Parathyroid adenoma (tissue), 2 donors: Measurements from ENCODE around the gene TRMT44.
"Not testable (repeated sequence)": the region's sequence is repeated elsewhere in the genome, so short reads cannot be mapped to it uniquely, and the experiment has no call there.

Experiments used
- H2AFZ ChIP-seq: fragments of 300-600 bp; sonication (generic); one replicate; pipeline ENCODE4 v1.7.0; 2017; ENCODE audit warnings: antibody characterized with exemption, mild to moderate bottlenecking
- H3K27ac ChIP-seq: fragments of 300-600 bp; sonication (generic); one replicate; pipeline ENCODE4 v1.7.0; 2017
- H3K27me3 ChIP-seq: fragments of 300-600 bp; sonication (generic); one replicate; pipeline ENCODE4 v1.7.0; 2017; ENCODE audit warnings: low read length; ENCODE audit not compliant: control insufficient read depth, insufficient read depth
- H3K36me3 ChIP-seq: fragments of 300-600 bp; sonication (generic); one replicate; pipeline ENCODE4 v1.7.0; 2017; ENCODE audit warnings: low read length; ENCODE audit not compliant: control insufficient read depth, insufficient read depth
- H3K4me1 ChIP-seq: fragments of 300-600 bp; sonication (generic); one replicate; pipeline ENCODE4 v1.7.0; 2017; ENCODE audit warnings: control low read depth
- H3K4me2 ChIP-seq: fragments of 300-600 bp; sonication (generic); one replicate; pipeline ENCODE4 v1.7.0; 2017; ENCODE audit warnings: low read length
- H3K4me3 ChIP-seq: fragments of 300-600 bp; sonication (generic); one replicate; pipeline ENCODE4 v1.7.0; 2017; ENCODE audit warnings: low read depth, low read length
- H3K79me2 ChIP-seq: fragments of 300-600 bp; sonication (generic); one replicate; pipeline ENCODE4 v1.7.0; 2017; ENCODE audit warnings: control low read depth
- H3K9ac ChIP-seq: fragments of 300-600 bp; sonication (generic); one replicate; pipeline ENCODE4 v1.7.0; 2017; ENCODE audit warnings: mild to moderate bottlenecking
- H3K9me3 ChIP-seq: fragments of 300-600 bp; sonication (generic); one replicate; pipeline ENCODE4 v1.7.0; 2017; ENCODE audit warnings: low read length; ENCODE audit not compliant: control insufficient read depth
- CTCF ChIP-seq: fragments of 300-600 bp; sonication (generic); IDR thresholded peaks from one replicate; pipeline ENCODE4 v1.7.0; 2017; ENCODE audit warnings: antibody characterized with exemption, mild to moderate bottlenecking
- donor health status: primary hyperparathyroidism.

TRMT44 gene

GRCh38 chr4:8404791-8405515, 35.6 kb upstream of the TRMT44 start:
- no peak for TF ChIP-seq CTCF
- H3K79me2 ChIP-seq = no peaks in the 10 kb centered on the region
- no peaks in the 10 kb centered on the region for H3K36me3 ChIP-seq
- H3K9me3 ChIP-seq = no peaks in the 10 kb centered on the region
- no peak overlapping the region for H3K4me2 ChIP-seq
- no peak overlapping the region for H2AFZ ChIP-seq
- no peak overlapping the region for H3K27ac ChIP-seq
- no peak overlapping the region for H3K4me3 ChIP-seq
- no peak overlapping the region for H3K9ac ChIP-seq
- no peaks in the 10 kb centered on the region for H3K4me1 ChIP-seq
- no peaks in the 10 kb centered on the region for H3K27me3 ChIP-seq

DNA sequence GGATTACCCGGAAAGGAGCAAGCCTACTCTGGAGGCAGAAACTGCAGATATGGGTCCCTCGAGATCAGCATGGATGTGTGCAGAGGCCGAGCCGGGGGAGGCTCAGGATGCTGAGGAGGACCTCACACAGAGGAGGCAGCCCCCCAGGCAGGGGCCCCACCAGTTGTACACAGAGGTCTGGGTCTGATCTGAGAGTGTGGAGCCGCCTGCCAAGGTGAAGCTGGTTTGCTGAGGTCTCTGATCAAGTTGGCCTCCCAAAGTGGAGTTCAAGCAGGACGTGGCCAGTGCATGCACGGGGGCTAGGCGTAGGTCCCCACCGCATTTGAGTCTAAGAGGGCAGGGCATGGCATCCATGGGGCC, 35.1 kb upstream of the TRMT44 start:
- no peak for TF ChIP-seq CTCF
- no peak overlapping the region for H3K27ac ChIP-seq
- no peaks in the 10 kb centered on the region for H3K9me3 ChIP-seq
- H3K36me3 ChIP-seq = no peaks in the 10 kb centered on the region
- H3K79me2 ChIP-seq = no peaks in the 10 kb centered on the region
- H2AFZ ChIP-seq = no peak overlapping the region
- no peak overlapping the region for H3K4me3 ChIP-seq
- H3K4me2 ChIP-seq = no peak overlapping the region
- no peaks in the 10 kb centered on the region for H3K4me1 ChIP-seq
- H3K9ac ChIP-seq = no peak overlapping the region
- H3K27me3 ChIP-seq = no peaks in the 10 kb centered on the region

- not testable (repeated sequence) for H3K4me1 ChIP-seq, H3K4me3 ChIP-seq, H3K36me3 ChIP-seq, H2AFZ ChIP-seq, H3K79me2 ChIP-seq, H3K4me2 ChIP-seq, H3K9ac ChIP-seq, H3K9me3 ChIP-seq, H3K27me3 ChIP-seq, H3K27ac ChIP-seq
- TF ChIP-seq CTCF = peak; percentile 24
Observed at GRCh38 chr4:8406887-8407286, 33.7 kb upstream of the TRMT44 start.

GRCh38 chr4:8407316-8407715, 33.3 kb upstream of the TRMT44 start:
- no peak overlapping the region for H3K27ac ChIP-seq
- no peaks in the 10 kb centered on the region for H3K36me3 ChIP-seq
- no peak for TF ChIP-seq CTCF

GRCh38 chr4:8407756-8408155, 32.8 kb upstream of the TRMT44 start:
- Histone ChIP-seq H3K4me2 (no peak overlapping the region), H3K4me3 (no peak overlapping the region), H3K36me3 (no peaks in the 10 kb centered on the region), H3K79me2 (no peaks in the 10 kb centered on the region), H3K27me3 (no peaks in the 10 kb centered on the region), H2AFZ (no peak overlapping the region), H3K4me1 (no peaks in the 10 kb centered on the region), H3K9ac (no peak overlapping the region), H3K9me3 (no peaks in the 10 kb centered on the region), H3K27ac (no peak overlapping the region)
- no peak for TF ChIP-seq CTCF

More at GRCh38 chr4:8407316-8407715, 33.3 kb upstream of the TRMT44 start:
- no peaks in the 10 kb centered on the region for H3K27me3 ChIP-seq
- H2AFZ ChIP-seq = no peak overlapping the region
- no peaks in the 10 kb centered on the region for H3K79me2 ChIP-seq
- H3K4me2 ChIP-seq = no peak overlapping the region
- H3K4me3 ChIP-seq = no peak overlapping the region
- H3K4me1 ChIP-seq = no peaks in the 10 kb centered on the region
- no peaks in the 10 kb centered on the region for H3K9me3 ChIP-seq
- H3K9ac ChIP-seq = no peak overlapping the region
